Stomach (tissue), 9 donors: ENCODE data around the gene DOK6. TPM values are rescaled to one million over a fixed set of nuclear protein-coding genes. Genes with fewer than 3 reads are reported as not detected.

ENCODE experiments used
- DNase-seq, 2 donors: peaks; one replicate each; pipeline versions ENCODE4 v3.0.0 to v3.0.0-alpha.2; 2013 to 2019
- H3K27ac ChIP-seq, 5 donors: fragments of 200-600 bp in 4 of 5; sonication (generic) in 4 of 5; one replicate each; pipeline ENCODE4 v1.5.1; 2013 to 2019; ENCODE audit warnings: mild to moderate bottlenecking in 1 of 5, moderate library complexity in 1 of 5
- H3K27me3 ChIP-seq, 3 donors: fragments of 200-600 bp; sonication (generic); one replicate each; pipeline ENCODE4 v1.5.1; 2017 to 2019; ENCODE audit warnings: mixed run types in 1 of 3
- H3K36me3 ChIP-seq, 4 donors: fragments of 200-600 bp; sonication (generic); 1 replicate in 3 of 4; 2 replicates in 1 of 4; pipeline ENCODE4 v1.5.1; 2016 to 2019
- H3K4me1 ChIP-seq, 4 donors: fragments of 200-600 bp; sonication (generic); one replicate each; pipeline ENCODE4 v1.5.1; 2016 to 2019
- H3K4me3 ChIP-seq, 4 donors: fragments of 200-600 bp; sonication (generic) in 3 of 4; one replicate each; pipeline ENCODE4 v1.5.1; 2016 to 2019; ENCODE audit warnings: mild to moderate bottlenecking in 1 of 4
- H3K9me3 ChIP-seq, 4 donors: fragments of 200-600 bp; sonication (generic); one replicate each; pipeline ENCODE4 v1.5.1; 2016 to 2019
- EP300 ChIP-seq: sonication (generic); formaldehyde crosslinking; IDR thresholded peaks from one replicate; pipeline ENCODE4 v1.6.1; 2017; ENCODE audit warnings: antibody characterized with exemption
- POLR2A ChIP-seq, 4 donors: fragments of 450-650 bp; IDR thresholded peaks; one replicate each; pipeline ENCODE4 v1.6.1; 2016; ENCODE audit warnings: antibody characterized with exemption in 4 of 4, control low read depth in 2 of 4, mild to moderate bottlenecking in 1 of 4, moderate library complexity in 1 of 4
- POLR2AphosphoS5 ChIP-seq, 3 donors: sonication (generic); formaldehyde crosslinking; IDR thresholded peaks; one replicate each; pipeline ENCODE4 v1.6.1; 2016; ENCODE audit warnings: antibody characterized with exemption in 3 of 3
- WGBS, 5 donors: extraction: QIAGEN DNeasy Blood & Tissue Kit in 3 of 5; methylation state at CpG; one replicate each; pipeline versions ENCODE4 v1.1.5 to v1.1.7; 2013 to 2018; 5-methylcytosine and 5-hydroxymethylcytosine counted together
- intact Hi-C: fragments of 100-400 bp; cut with DNase I; formaldehyde crosslinking; loops from one replicate; pipeline ENCODE4 v1.15.1; 2023; ENCODE audit warnings: low total_unique reads
- polyA plus RNA-seq, 3 donors: library from polyadenylated mRNA; stranded (reverse); fragments of 200-250 nt; gene quantifications; one replicate each; pipeline ENCODE4 v1.2.3, GENCODE V29; 2013
- total RNA-seq, 5 donors: library from RNA; depleted of rRNA; stranded (reverse); fragments of >200 nt; gene quantifications; one replicate each; pipeline versions ENCODE4 v1.1.0 to v1.2.3, GENCODE V29; 2014 to 2016
- TF ChIP-seq, protein P1 (sequence below), 7 experiments: fragments of 450-650 bp in 4 of 7; fragments of 200-600 bp in 3 of 7; sonication (generic) in 3 of 7; IDR thresholded peaks; one replicate each; pipeline ENCODE4 v1.5.1; 2016 to 2019; ENCODE audit warnings: antibody characterized with exemption in 7 of 7, control low read depth in 2 of 7, mild to moderate bottlenecking in 1 of 7
- donor health status: healthy with polysubstance abuse.
- donor health status: Bipolar disorder and iron deficiency.
- donor health status: healthy.

Gene DOK6
- total and polyA plus RNA-seq, 8 donors: 0.18 to 10.1 (median 1.7) TPM; not detected in 1

DNA sequence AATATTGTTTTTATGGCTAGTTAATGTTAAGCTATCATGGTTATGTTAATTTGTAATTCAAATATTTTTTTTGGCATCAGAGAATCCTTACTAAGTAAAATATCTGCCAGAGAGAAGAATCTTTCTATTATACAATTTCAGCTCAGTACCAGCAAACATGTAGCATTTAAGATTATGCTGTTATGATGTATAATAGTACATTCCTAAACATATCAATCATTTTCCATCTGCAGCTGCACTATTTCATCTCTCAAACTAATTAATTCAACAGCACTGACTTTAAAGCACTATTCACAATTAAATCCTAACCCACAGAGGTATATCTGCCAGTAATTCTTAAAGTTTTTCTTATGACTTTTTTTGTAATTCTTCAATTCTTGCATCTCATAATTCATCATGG lies 296.4 kb downstream of the DOK6 start:
- H3K4me3 ChIP-seq: no peak overlapping the region
- no peaks in the 10 kb centered on the region for H3K9me3 ChIP-seq
- no peak overlapping the region for H3K27ac ChIP-seq
- H3K27me3 ChIP-seq: no peaks in the 10 kb centered on the region
- TF ChIP-seq EP300 (no peak), POLR2AphosphoS5 (IDR thresholded peaks at IDR 0.05) (no peak), POLR2A (IDR thresholded peaks at IDR 0.05) (no peak)
- TF ChIP-seq, protein P1, sequence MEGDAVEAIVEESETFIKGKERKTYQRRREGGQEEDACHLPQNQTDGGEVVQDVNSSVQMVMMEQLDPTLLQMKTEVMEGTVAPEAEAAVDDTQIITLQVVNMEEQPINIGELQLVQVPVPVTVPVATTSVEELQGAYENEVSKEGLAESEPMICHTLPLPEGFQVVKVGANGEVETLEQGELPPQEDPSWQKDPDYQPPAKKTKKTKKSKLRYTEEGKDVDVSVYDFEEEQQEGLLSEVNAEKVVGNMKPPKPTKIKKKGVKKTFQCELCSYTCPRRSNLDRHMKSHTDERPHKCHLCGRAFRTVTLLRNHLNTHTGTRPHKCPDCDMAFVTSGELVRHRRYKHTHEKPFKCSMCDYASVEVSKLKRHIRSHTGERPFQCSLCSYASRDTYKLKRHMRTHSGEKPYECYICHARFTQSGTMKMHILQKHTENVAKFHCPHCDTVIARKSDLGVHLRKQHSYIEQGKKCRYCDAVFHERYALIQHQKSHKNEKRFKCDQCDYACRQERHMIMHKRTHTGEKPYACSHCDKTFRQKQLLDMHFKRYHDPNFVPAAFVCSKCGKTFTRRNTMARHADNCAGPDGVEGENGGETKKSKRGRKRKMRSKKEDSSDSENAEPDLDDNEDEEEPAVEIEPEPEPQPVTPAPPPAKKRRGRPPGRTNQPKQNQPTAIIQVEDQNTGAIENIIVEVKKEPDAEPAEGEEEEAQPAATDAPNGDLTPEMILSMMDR (IDR thresholded peaks at IDR 0.05): no peak
- H3K36me3 ChIP-seq: no peaks in the 10 kb centered on the region
- no peaks in the 10 kb centered on the region for H3K4me1 ChIP-seq
- DNase-seq: no peak
- intact Hi-C loops: no loop called here

- WGBS, 5 donors: 82 to 91% (median 87%) methylated on average over 3 of the region's 3 CpGs
- TF ChIP-seq POLR2AphosphoS5 (IDR thresholded peaks at IDR 0.05) (no peak), POLR2A (IDR thresholded peaks at IDR 0.05) (no peak), EP300 (no peak)
- TF ChIP-seq, protein P1 (IDR thresholded peaks at IDR 0.05): no peak
- Histone ChIP-seq H3K9me3 (no peaks in the 10 kb centered on the region), H3K27me3 (no peaks in the 10 kb centered on the region), H3K4me3 (no peak overlapping the region), H3K36me3 (no peaks in the 10 kb centered on the region), H3K4me1 (no peaks in the 10 kb centered on the region), H3K27ac (no peak overlapping the region)
- intact Hi-C loops: no loop called here
- no peak for DNase-seq
Measured at GRCh38 chr18:69697689-69698088, 297.0 kb downstream of the DOK6 start.

GRCh38 chr18:69701305-69701704 lies 300.6 kb downstream of the DOK6 start:
- intact Hi-C loops: loop anchor here (10.0 kb wide), 1 partner anchor 57 kb away; no protein-coding TSS in a partner anchor
- WGBS, 5 donors: 72 to 88% (median 79%) methylated on average over 2 of the region's 2 CpGs
- TF ChIP-seq, protein P1 (IDR thresholded peaks at IDR 0.05): no peak
- TF ChIP-seq POLR2AphosphoS5 (IDR thresholded peaks at IDR 0.05) (no peak), POLR2A (IDR thresholded peaks at IDR 0.05) (no peak), EP300 (no peak)

GRCh38 chr18:69703461-69703860 lies 302.8 kb downstream of the DOK6 start:
- Histone ChIP-seq H3K9me3 (no peaks in the 10 kb centered on the region), H3K4me3 (no peak overlapping the region), H3K36me3 (no peaks in the 10 kb centered on the region), H3K4me1 (no peaks in the 10 kb centered on the region), H3K27me3 (no peaks in the 10 kb centered on the region), H3K27ac (no peak overlapping the region)
- no peak for DNase-seq
- intact Hi-C loops: loop anchor here (10.0 kb wide), 1 partner anchor 59 kb away; no protein-coding TSS in a partner anchor
- TF ChIP-seq POLR2A (IDR thresholded peaks at IDR 0.05) (no peak), POLR2AphosphoS5 (IDR thresholded peaks at IDR 0.05) (no peak), EP300 (no peak)
- TF ChIP-seq, protein P1 (IDR thresholded peaks at IDR 0.05): no peak

More at GRCh38 chr18:69701305-69701704, 300.6 kb downstream of the DOK6 start:
- Histone ChIP-seq H3K27me3 (no peaks in the 10 kb centered on the region), H3K4me3 (no peak overlapping the region), H3K27ac (no peak overlapping the region), H3K4me1 (no peaks in the 10 kb centered on the region), H3K9me3 (no peaks in the 10 kb centered on the region), H3K36me3 (no peaks in the 10 kb centered on the region)
- DNase-seq: no peak
